GM12878 (cell line): ENCODE results near the gene HMCN1.

Source experiments
- CHD2 ChIP-seq: IDR thresholded peaks from 2 replicates; pipeline ENCODE4 v1.6.1; 2011; ENCODE audit warnings: low read depth, low read length, improper control_type of control experiment, borderline replicate concordance
- CTCF ChIP-seq, 3 experiments: IDR thresholded peaks in 2 of 3; conservative IDR thresholded peaks in 1 of 3; 2 replicates each; pipeline ENCODE4 v1.5.1; 2011; ENCODE audit warnings: low read depth in 3 of 3, low read length in 3 of 3, mild to moderate bottlenecking in 3 of 3, control low read depth in 2 of 3, moderate library complexity in 2 of 3, inconsistent platforms in 1 of 3, mixed read lengths in 1 of 3; ENCODE audit not compliant: control insufficient read depth in 2 of 3, insufficient read depth in 1 of 3; ENCODE audit errors: extremely low read depth in 1 of 3
- E4F1 ChIP-seq: fragments of 450-650 bp; IDR thresholded peaks from 2 replicates; pipeline ENCODE4 v1.6.1; 2018; ENCODE audit warnings: borderline replicate concordance, mild to moderate bottlenecking; ENCODE audit not compliant: partially characterized antibody
- MXI1 ChIP-seq: fragments of 150-350 bp; IDR thresholded peaks from 2 replicates; pipeline ENCODE4 v1.6.1; 2011; ENCODE audit warnings: low read depth, mild to moderate bottlenecking, inconsistent platforms, low read length, improper control_type of control experiment
- MYC ChIP-seq: IDR thresholded peaks from 2 replicates; pipeline ENCODE4 v1.6.1; 2011; ENCODE audit warnings: mild to moderate bottlenecking, low read length, moderate library complexity, inconsistent platforms; ENCODE audit not compliant: insufficient read depth, insufficient replicate concordance, insufficient read length, severe bottlenecking
- NRF1 ChIP-seq: conservative IDR thresholded peaks from 2 replicates; pipeline ENCODE4 v1.6.1; 2011; ENCODE audit warnings: mild to moderate bottlenecking, low read depth, low read length, improper control_type of control experiment
- POLR2A ChIP-seq: IDR thresholded peaks from 2 replicates; pipeline ENCODE4 v1.6.1; 2011; ENCODE audit warnings: low read depth, mild to moderate bottlenecking, low read length
- SIN3A ChIP-seq: IDR thresholded peaks from 2 replicates; pipeline ENCODE4 v1.6.1; 2012; ENCODE audit warnings: low read depth, low read length, improper control_type of control experiment
- TAF1 ChIP-seq: IDR thresholded peaks from 2 replicates; pipeline ENCODE4 v1.6.1; 2011; ENCODE audit warnings: mild to moderate bottlenecking, low read depth, low read length, borderline replicate concordance
- ZNF274 ChIP-seq: IDR thresholded peaks from one replicate; pipeline ENCODE4 v1.8.0; 2011; ENCODE audit not compliant: insufficient read length, insufficient read depth

- TF ChIP-seq CTCF (IDR thresholded peaks at IDR 0.05 in 2 of 3, conservative IDR thresholded peaks at IDR 0.05 in 1 of 3; ENCODE audit: control insufficient read depth in 2 of 3, extremely low read depth in 1 of 3, insufficient read depth in 1 of 3, low read depth in 3 of 3, low read length in 3 of 3): no peak
- TF ChIP-seq SIN3A: no peak
- no peak for TF ChIP-seq ZNF274
- no peak for TF ChIP-seq NRF1
- no peak for TF ChIP-seq TAF1
- TF ChIP-seq MYC: no peak
- TF ChIP-seq CHD2: no peak
- TF ChIP-seq POLR2A: no peak
- TF ChIP-seq MXI1: no peak
- TF ChIP-seq E4F1: no peak
These were observed 137.5 kb downstream of the HMCN1 start for GRCh38 chr1:185871627-185872150.
